BLaER1 (cell line): Measurements from ENCODE around the gene RP2.

Experiments
- H3K27ac ChIP-seq: shearing (Covaris generic); formaldehyde crosslinking; 2 replicates; pipeline ENCODE4 v1.8.1; 2022
- H3K27me3 ChIP-seq: shearing (Covaris generic); formaldehyde crosslinking; 2 replicates; pipeline ENCODE4 v1.8.1; 2022
- H3K36me3 ChIP-seq: shearing (Covaris generic); formaldehyde crosslinking; 2 replicates; pipeline ENCODE4 v1.8.1; 2022
- H3K4me1 ChIP-seq: shearing (Covaris generic); formaldehyde crosslinking; 2 replicates; pipeline ENCODE4 v1.8.1; 2022
- H3K4me2 ChIP-seq: shearing (Covaris generic); formaldehyde crosslinking; 2 replicates; pipeline ENCODE4 v1.8.1; 2022
- H3K4me3 ChIP-seq: shearing (Covaris generic); formaldehyde crosslinking; 2 replicates; pipeline ENCODE4 v1.8.1; 2022
- H3K9ac ChIP-seq: shearing (Covaris generic); formaldehyde crosslinking; 2 replicates; pipeline ENCODE4 v1.8.1; 2022
- H3K9me3 ChIP-seq: shearing (Covaris generic); formaldehyde crosslinking; 2 replicates; pipeline ENCODE4 v1.8.1; 2022
- H4K20me1 ChIP-seq: shearing (Covaris generic); formaldehyde crosslinking; 2 replicates; pipeline ENCODE4 v1.8.1; 2022
- Cebpa-rat ChIP-seq: shearing (Covaris generic); IDR thresholded peaks from 2 replicates; pipeline ENCODE4 v1.8.1; 2022

The RP2 gene

GRCh38 chrX:46913667-46914066 is 76.8 kb downstream of the RP2 start:
- H4K20me1 ChIP-seq, result peaks cover 39% of the 10 kb centered on the region
- no peaks in the 10 kb centered on the region for H3K36me3 ChIP-seq
- no peaks in the 10 kb centered on the region for H3K27me3 ChIP-seq
- peak overlapping the region; percentile 73 for H3K4me2 ChIP-seq
- peaks cover 12% of the 10 kb centered on the region for H3K4me1 ChIP-seq
- H3K4me3 ChIP-seq, result peak overlapping the region; percentile 82
- TF ChIP-seq Cebpa-rat, result 0 out of 2 replicates have a peak, but pooled peaks have one; percentile 33
- H3K27ac ChIP-seq, result peak overlapping the region; percentile 81; the same call in 1 of the 2 replicates
- peak overlapping the region; percentile 83 for H3K9ac ChIP-seq
- H3K9me3 ChIP-seq, result peaks cover 14% of the 10 kb centered on the region

- Histone ChIP-seq H3K36me3 (peaks cover 6% of the 10 kb centered on the region; the same call in 1 of the 2 replicates), H3K4me1 (peaks cover 12% of the 10 kb centered on the region), H3K9ac (no peak overlapping the region), H3K27ac (no peak overlapping the region), H4K20me1 (peaks cover 39% of the 10 kb centered on the region), H3K4me2 (no peak overlapping the region), H3K4me3 (no peak overlapping the region), H3K27me3 (no peaks in the 10 kb centered on the region), H3K9me3 (peaks cover 40% of the 10 kb centered on the region)
- no peak for TF ChIP-seq Cebpa-rat
Observed at GRCh38 chrX:46916273-46916672, 79.4 kb downstream of the RP2 start.

- no peaks in the 10 kb centered on the region for H3K27me3 ChIP-seq
- no peak overlapping the region for H3K9ac ChIP-seq
- peaks cover 6% of the 10 kb centered on the region; the same call in 1 of the 2 replicates for H3K36me3 ChIP-seq
- no peak overlapping the region for H3K4me2 ChIP-seq
- H3K4me1 ChIP-seq, result peaks cover 12% of the 10 kb centered on the region
- no peak overlapping the region for H3K4me3 ChIP-seq
- H4K20me1 ChIP-seq, result peaks cover 39% of the 10 kb centered on the region
- TF ChIP-seq Cebpa-rat, result no peak
- H3K9me3 ChIP-seq, result peaks cover 43% of the 10 kb centered on the region
- H3K27ac ChIP-seq, result no peak overlapping the region
Observed at GRCh38 chrX:46917622-46918021, 80.8 kb downstream of the RP2 start.

- H3K4me3 ChIP-seq, result no peak overlapping the region
Observed at GRCh38 chrX:46918434-46918833, 81.6 kb downstream of the RP2 start.

GRCh38 chrX:46920235-46920634 is 83.4 kb downstream of the RP2 start:
- Histone ChIP-seq H3K9me3 (peaks cover 36% of the 10 kb centered on the region), H3K27ac (no peak overlapping the region), H3K4me1 (no peaks in the 10 kb centered on the region), H3K4me3 (no peak overlapping the region), H3K4me2 (no peak overlapping the region), H3K27me3 (no peaks in the 10 kb centered on the region), H3K9ac (no peak overlapping the region), H3K36me3 (peaks cover 6% of the 10 kb centered on the region; the same call in 1 of the 2 replicates), H4K20me1 (peaks cover 38% of the 10 kb centered on the region)
- no peak for TF ChIP-seq Cebpa-rat

More at GRCh38 chrX:46918434-46918833, 81.6 kb downstream of the RP2 start:
- peaks cover 6% of the 10 kb centered on the region; the same call in 1 of the 2 replicates for H3K36me3 ChIP-seq
- H3K4me2 ChIP-seq, result no peak overlapping the region
- H3K27ac ChIP-seq, result no peak overlapping the region
- H3K27me3 ChIP-seq, result no peaks in the 10 kb centered on the region
- no peak for TF ChIP-seq Cebpa-rat
- no peak overlapping the region for H3K9ac ChIP-seq
- H3K4me1 ChIP-seq, result peaks cover 12% of the 10 kb centered on the region
- H4K20me1 ChIP-seq, result peaks cover 40% of the 10 kb centered on the region
- H3K9me3 ChIP-seq, result peaks cover 36% of the 10 kb centered on the region

GRCh38 chrX:46922611-46923010 is 85.8 kb downstream of the RP2 start:
- Histone ChIP-seq H3K27me3 (no peaks in the 10 kb centered on the region), H3K9ac (no peak overlapping the region), H3K4me2 (no peak overlapping the region), H3K9me3 (peaks cover 36% of the 10 kb centered on the region), H3K4me3 (no peak overlapping the region), H4K20me1 (peaks cover 37% of the 10 kb centered on the region), H3K36me3 (peaks cover 6% of the 10 kb centered on the region; the same call in 1 of the 2 replicates), H3K4me1 (no peaks in the 10 kb centered on the region), H3K27ac (no peak overlapping the region)
- no peak for TF ChIP-seq Cebpa-rat

- no peak overlapping the region for H3K27ac ChIP-seq
- no peaks in the 10 kb centered on the region for H3K9me3 ChIP-seq
- no peaks in the 10 kb centered on the region for H3K27me3 ChIP-seq
- no peak overlapping the region for H3K9ac ChIP-seq
- H3K36me3 ChIP-seq, result peaks cover 9% of the 10 kb centered on the region
- H3K4me1 ChIP-seq, result no peaks in the 10 kb centered on the region
- peaks cover 72% of the 10 kb centered on the region for H4K20me1 ChIP-seq
- H3K4me2 ChIP-seq, result no peak overlapping the region
- TF ChIP-seq Cebpa-rat, result no peak
- H3K4me3 ChIP-seq, result no peak overlapping the region
Observed at GRCh38 chrX:46927718-46928117, 90.9 kb downstream of the RP2 start.

GRCh38 chrX:46929439-46930261 is 92.8 kb downstream of the RP2 start:
- TF ChIP-seq Cebpa-rat, result no peak
- Histone ChIP-seq H3K27ac (no peak overlapping the region), H3K4me1 (no peaks in the 10 kb centered on the region), H3K9me3 (no peaks in the 10 kb centered on the region), H3K9ac (no peak overlapping the region), H3K4me3 (no peak overlapping the region), H3K27me3 (no peaks in the 10 kb centered on the region), H3K4me2 (no peak overlapping the region), H3K36me3 (peaks cover 9% of the 10 kb centered on the region), H4K20me1 (peaks cover 54% of the 10 kb centered on the region)
